Epithelial cell of proximal tubule (primary cell): Measurements from ENCODE around the gene KLK2. TPM values are rescaled to one million over a fixed set of nuclear protein-coding genes. Genes with fewer than 3 reads are reported as not detected.

Experiments
- DNase-seq: peaks from one replicate; pipeline ENCODE4 v3.0.0-alpha.2; 2011; ENCODE audit warnings: low read depth
- H3K4me3 ChIP-seq: 2 replicates; pipeline ENCODE4 v1.5.1; 2011; ENCODE audit warnings: low read depth, mild to moderate bottlenecking, low read length
- CTCF ChIP-seq: conservative IDR thresholded peaks from 2 replicates; pipeline ENCODE4 v1.5.1; 2012; ENCODE audit warnings: low read depth, mild to moderate bottlenecking, low read length
- total RNA-seq: library from RNA; depleted of rRNA; stranded (reverse); fragments of >200 nt; gene quantifications from 2 replicates; pipeline ENCODE4 v1.2.3, GENCODE V29; 2015

The KLK2 gene
- total RNA-seq, 1 donor from 2014 or later, result not detected

GRCh38 chr19:50897191-50897607, 24.0 kb downstream of the KLK2 start:
- no peak for DNase-seq
- no peak for TF ChIP-seq CTCF

GRCh38 chr19:50897612-50898011, 24.4 kb downstream of the KLK2 start:
- TF ChIP-seq CTCF, result peak; percentile 14
- no peak overlapping the region for H3K4me3 ChIP-seq
- no peak for DNase-seq

More at GRCh38 chr19:50897191-50897607, 24.0 kb downstream of the KLK2 start:
- no peak overlapping the region for H3K4me3 ChIP-seq

GRCh38 chr19:50898018-50898417, 24.8 kb downstream of the KLK2 start:
- H3K4me3 ChIP-seq, result no peak overlapping the region
- TF ChIP-seq CTCF, result no peak
- no peak for DNase-seq

GRCh38 chr19:50899569-50899968, 26.3 kb downstream of the KLK2 start:
- TF ChIP-seq CTCF, result no peak
- DNase-seq, result no peak

GRCh38 chr19:50902640-50903039, 29.4 kb downstream of the KLK2 start:
- TF ChIP-seq CTCF, result no peak

More at GRCh38 chr19:50899569-50899968, 26.3 kb downstream of the KLK2 start:
- no peak overlapping the region for H3K4me3 ChIP-seq

GRCh38 chr19:50906217-50906616, 33.0 kb downstream of the KLK2 start:
- peak; percentile 63 for TF ChIP-seq CTCF
- DNase-seq, result no peak
- no peak overlapping the region for H3K4me3 ChIP-seq

More at GRCh38 chr19:50902640-50903039, 29.4 kb downstream of the KLK2 start:
- DNase-seq, result no peak
- H3K4me3 ChIP-seq, result no peak overlapping the region

- H3K4me3 ChIP-seq, result no peak overlapping the region
- DNase-seq, result no peak
- no peak for TF ChIP-seq CTCF
Observed at GRCh38 chr19:50908336-50908735, 35.1 kb downstream of the KLK2 start.
